Pancreas (tissue), 10 donors: Measurements from ENCODE around the gene RYR1. TPM values are rescaled to one million over a fixed set of nuclear protein-coding genes. Genes with fewer than 3 reads are reported as not detected.

Experiments
- ATAC-seq, 4 donors: fragments of 200-7000 bp; cut with Tn5 transposase; one replicate each; pipeline versions ENCODE4 v1.8.0 to v1.9.1; 2020; ENCODE audit warnings: mild to moderate bottlenecking in 4 of 4, moderate library complexity in 4 of 4
- DNase-seq, 6 donors: peaks; one replicate each; pipeline ENCODE4 v3.0.0-alpha.2; 2020
- FAIRE-seq: peaks from 2 replicates; lab custom pipeline; 2012; peaks lifted over from hg19 to GRCh38; lab: Jason Lieb, UNC
- H3K27ac ChIP-seq, 4 donors: fragments of 200-600 bp; sonication (generic); 1 replicate in 3 of 4; 2 replicates in 1 of 4; pipeline versions ENCODE4 v1.5.0 to v1.8.0; 2020
- H3K27me3 ChIP-seq, 4 donors: fragments of 200-600 bp; one replicate each; pipeline ENCODE4 v1.8.0; 2021
- H3K36me3 ChIP-seq, 3 donors: fragments of 200-600 bp; sonication (generic) in 1 of 3; one replicate each; pipeline versions ENCODE4 v1.5.0 to v1.8.0; 2020 to 2021
- H3K4me1 ChIP-seq, 3 donors: fragments of 200-600 bp; one replicate each; pipeline ENCODE4 v1.8.0; 2021
- H3K4me3 ChIP-seq, 4 donors: fragments of 200-600 bp; sonication (generic) in 2 of 4; one replicate each; pipeline versions ENCODE4 v1.5.0 to v1.8.0; 2020 to 2021
- H3K9me3 ChIP-seq, 4 donors: fragments of 200-600 bp; one replicate each; pipeline ENCODE4 v1.8.0; 2021
- CTCF ChIP-seq, 4 donors: fragments of 200-600 bp; sonication (generic) in 3 of 4; IDR thresholded peaks; one replicate each; pipeline versions ENCODE4 v1.5.0 to v1.8.0; 2021; ENCODE audit warnings: antibody characterized with exemption in 4 of 4
- WGBS, 2 donors: extraction: QIAGEN DNeasy Blood & Tissue Kit; methylation state at CpG; one replicate each; pipeline ENCODE4 v1.1.7; 2013; 5-methylcytosine and 5-hydroxymethylcytosine counted together
- intact Hi-C, 3 donors: fragments of 100-400 bp; cut with DNase I; formaldehyde crosslinking; loops; one replicate each; pipeline versions ENCODE4 v1.11.1 to v1.14.2; 2022
- polyA plus RNA-seq, 2 donors: library from polyadenylated mRNA; stranded (reverse); fragments of 200-250 nt; gene quantifications; one replicate each; pipeline ENCODE4 v1.2.3, GENCODE V29; 2013
- total RNA-seq, 6 donors: library from RNA; stranded (reverse); fragmentation: NEBNext Ultra II Directional in 4 of 6; extraction: Animal tissue kit (Norgen Biotek cat#: 25700) in 4 of 6; gene quantifications; one replicate each; pipeline versions ENCODE4 v1.2.1 to v1.2.4, GENCODE V29; 2021 to 2023
- donor health status: healthy with polysubstance abuse.
- donor health status: DM: no; HTN: no; CAD: no; lungs with moderate emphysema.
- donor health status: DM: no; HTN: no; CAD: no.
- donor health status: control.
- donor health status: control.
- donor health status: Bipolar disorder and iron deficiency.
- donor health status: DM: yes; HTN: yes; CAD: no.
- donor health status: DM: no; HTN: no; CAD: no.
- donor health status: DM: no; HTN: no; CAD: no.
- donor health status: DM: yes; HTN: yes; CAD: no.

Gene RYR1
- total RNA-seq, result 1 to 10 TPM in 1 of 6 donors, under 1 TPM in 5; 0.19 to 1.0 (median 0.37) TPM
- polyA plus RNA-seq, result 1 to 10 TPM in 1 of 2 donors, under 1 TPM in 1; 0.68 to 1.4 TPM

- 15 to 17% methylated on average over 20 of the region's 20 CpGs for WGBS, 2 donors
- no peaks in the 10 kb centered on the region for H3K4me1 ChIP-seq
- no peak for FAIRE-seq
- H3K27ac ChIP-seq, result no peak within 1 kb of the TSS
- peak in 3 of 4 donors; percentile 64 to 88 (median 69) for ATAC-seq
- DNase-seq, result peak in 2 of 6 donors; percentile 24 to 41
- TF ChIP-seq CTCF (IDR thresholded peaks at IDR 0.05), result no peak
- H3K9me3 ChIP-seq, result no peaks in the 10 kb centered on the region
- intact Hi-C loops, result no loop called here
- no peak within 1 kb of the TSS for H3K4me3 ChIP-seq
- H3K27me3 ChIP-seq, result no peaks in the 10 kb centered on the region
- H3K36me3 ChIP-seq, result no peaks in the 10 kb centered on the region
Measured at GRCh38 chr19:38433268-38433733, at the start of gene RYR1. Gene RYR1 (plus strand): TSS chr19:38433691. CDS start chr19:38433830, 139 bp downstream.

- TF ChIP-seq CTCF (IDR thresholded peaks at IDR 0.05), result no peak
- intact Hi-C loops, result no loop called here
- Histone ChIP-seq H3K36me3 (peaks cover 7 to 40% (median 13%) of the 10 kb centered on the region in 3 donors), H3K4me3 (no peak overlapping the region), H3K27ac (no peak overlapping the region), H3K9me3 (no peaks in the 10 kb centered on the region), H3K4me1 (peaks cover 0 to 11% (median 0%) of the 10 kb centered on the region in 3 donors), H3K27me3 (no peaks in the 10 kb centered on the region)
- ATAC-seq (no peak), DNase-seq (no peak), FAIRE-seq (no peak)
- WGBS, 2 donors, result 98 to 100% methylated on average over 2 of the region's 2 CpGs
Measured at GRCh38 chr19:38383743-38384142, 49.7 kb upstream of the RYR1 start.

GRCh38 chr19:38384209-38385027 lies 49.1 kb upstream of the RYR1 start:
- Histone ChIP-seq H3K27me3 (no peaks in the 10 kb centered on the region), H3K27ac (no peak overlapping the region), H3K9me3 (no peaks in the 10 kb centered on the region), H3K4me1 (peaks cover 0 to 11% (median 0%) of the 10 kb centered on the region in 3 donors), H3K4me3 (no peak overlapping the region), H3K36me3 (peaks cover 7 to 38% (median 13%) of the 10 kb centered on the region in 3 donors)
- TF ChIP-seq CTCF (IDR thresholded peaks at IDR 0.05), result no peak
- ATAC-seq (no peak), FAIRE-seq (no peak), DNase-seq (no peak)
- intact Hi-C loops, result no loop called here
- 77 to 85% methylated on average over 10 of the region's 10 CpGs for WGBS, 2 donors

- intact Hi-C loops, result no loop called here
- TF ChIP-seq CTCF (IDR thresholded peaks at IDR 0.05), result no peak
- Histone ChIP-seq H3K9me3 (no peaks in the 10 kb centered on the region), H3K36me3 (peaks cover 7 to 30% (median 13%) of the 10 kb centered on the region in 3 donors), H3K27me3 (no peaks in the 10 kb centered on the region), H3K4me1 (peaks cover 0 to 11% (median 0%) of the 10 kb centered on the region in 3 donors), H3K4me3 (no peak overlapping the region), H3K27ac (no peak overlapping the region)
- WGBS, 2 donors, result 76 to 89% methylated on average over 40 of the region's 40 CpGs
- no peak for ATAC-seq
- no peak for FAIRE-seq
- DNase-seq, result peak in 1 of 6 donors; percentile 80
Measured at GRCh38 chr19:38385057-38385803, 48.3 kb upstream of the RYR1 start.
